DMS114 treated with DMSO at 0.1 percent for 48 hours (cell line): ENCODE results near the gene PNP.
"Not testable (repeated sequence)": the region's sequence is repeated elsewhere in the genome, so short reads cannot be mapped to it uniquely, and the experiment has no call there.

Experiments
- DNase-seq: peaks from one replicate; lab custom pipeline; 2025; ENCODE audit not compliant: unreplicated experiment; lab: John Stamatoyannopoulos, UW

The PNP gene

DNA sequence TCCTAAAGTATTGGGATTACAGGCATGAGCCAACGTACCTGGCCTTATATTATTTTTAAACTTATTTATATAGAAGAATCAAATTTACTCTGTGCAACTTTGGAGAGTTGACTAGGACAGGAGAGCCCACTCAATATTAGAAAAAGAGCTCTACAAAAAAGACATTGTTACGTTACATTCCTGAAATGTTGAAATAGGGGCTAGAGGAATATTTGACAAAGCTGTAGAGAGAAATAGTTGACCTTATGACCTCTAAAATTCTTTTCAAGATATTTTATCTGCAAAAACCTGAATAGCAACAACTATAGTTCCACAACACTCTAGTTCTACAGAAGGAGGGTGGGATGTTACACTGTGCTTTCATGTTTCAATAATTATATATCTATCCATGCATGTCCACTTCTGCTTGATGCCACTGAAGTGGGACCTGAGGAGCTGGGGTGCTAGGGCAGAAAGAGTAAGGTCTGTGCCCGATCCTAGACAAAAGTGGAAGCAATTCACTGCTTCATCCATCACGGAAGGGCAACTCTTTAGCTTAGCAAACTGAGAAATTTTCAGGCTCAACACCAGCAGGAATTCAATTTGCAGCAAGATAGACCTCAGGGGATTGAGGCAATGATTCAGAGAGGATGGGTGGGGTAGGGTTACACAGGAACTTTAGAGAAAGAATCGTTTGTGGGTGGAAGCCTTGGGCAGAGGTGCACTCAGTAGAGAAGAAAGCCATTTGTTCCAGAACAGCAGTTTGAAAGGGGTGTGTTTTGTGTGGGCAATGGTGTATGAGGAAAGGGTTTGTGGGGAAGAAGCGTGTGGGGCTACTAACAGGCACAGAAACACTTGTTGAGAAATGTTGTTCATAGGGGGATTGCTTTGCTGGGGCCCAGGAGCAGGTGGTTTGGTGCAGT is 20.1 kb downstream of the PNP start:
- no peak for DNase-seq

DNA sequence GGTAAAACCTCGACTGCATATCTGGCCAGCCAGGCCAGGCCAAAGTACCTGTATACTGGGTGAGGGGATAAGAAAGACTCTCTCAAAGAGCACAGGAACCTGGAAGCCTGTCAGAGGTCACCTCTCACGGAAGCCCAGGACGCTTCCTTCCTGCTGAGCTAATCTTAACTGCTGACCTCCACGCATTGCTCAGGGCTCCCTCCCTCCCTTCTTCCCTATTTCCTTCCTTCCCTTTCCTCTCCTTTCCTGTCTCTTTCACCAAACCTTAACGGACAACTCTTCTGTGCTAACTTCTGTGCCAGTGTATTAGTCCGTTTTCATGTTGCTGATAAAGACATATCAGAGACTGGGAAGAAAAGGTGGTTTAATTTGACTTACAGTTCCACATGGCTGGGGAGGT is 21.4 kb downstream of the PNP start:
- no peak for DNase-seq

DNA sequence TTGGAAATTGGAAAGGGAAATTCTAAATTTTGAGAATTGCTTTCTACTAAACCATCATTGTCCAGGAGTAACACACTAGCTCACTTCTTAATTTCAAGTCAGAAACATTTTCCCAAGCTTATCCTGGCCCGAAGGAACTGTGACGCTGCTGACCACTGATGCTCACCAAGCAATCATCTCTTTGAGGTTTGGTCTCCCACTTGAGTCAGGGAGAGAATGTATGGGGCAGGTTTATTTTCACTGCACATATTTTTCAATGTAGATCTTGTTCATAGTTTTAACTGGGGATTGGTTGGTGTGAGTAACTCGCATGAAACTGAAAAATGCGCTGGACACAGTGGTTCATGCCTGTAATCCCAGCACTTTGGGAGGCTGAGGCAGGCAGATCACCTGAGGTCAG is 23.3 kb downstream of the PNP start:
- DNase-seq = no peak

DNA sequence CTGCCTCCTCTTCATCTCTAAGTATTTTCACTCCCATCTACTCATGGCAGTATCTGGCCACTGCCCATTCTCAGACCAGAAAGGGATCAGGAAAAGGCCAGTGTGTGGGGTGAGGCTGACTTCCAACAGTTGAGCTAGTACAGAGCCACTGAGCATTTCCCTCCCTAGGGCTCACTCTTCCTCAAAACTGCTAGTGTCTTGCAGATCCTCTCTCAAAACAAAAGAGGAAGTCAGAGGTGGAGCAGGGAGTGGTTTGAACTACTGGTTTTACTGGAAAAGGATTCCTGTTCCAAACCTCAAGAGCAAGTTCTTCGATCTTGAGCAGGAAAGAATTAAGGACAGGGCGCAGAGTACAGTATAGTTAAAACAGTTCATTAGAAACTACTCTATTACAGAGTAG is 24.4 kb downstream of the PNP start:
- DNase-seq = no peak

DNA sequence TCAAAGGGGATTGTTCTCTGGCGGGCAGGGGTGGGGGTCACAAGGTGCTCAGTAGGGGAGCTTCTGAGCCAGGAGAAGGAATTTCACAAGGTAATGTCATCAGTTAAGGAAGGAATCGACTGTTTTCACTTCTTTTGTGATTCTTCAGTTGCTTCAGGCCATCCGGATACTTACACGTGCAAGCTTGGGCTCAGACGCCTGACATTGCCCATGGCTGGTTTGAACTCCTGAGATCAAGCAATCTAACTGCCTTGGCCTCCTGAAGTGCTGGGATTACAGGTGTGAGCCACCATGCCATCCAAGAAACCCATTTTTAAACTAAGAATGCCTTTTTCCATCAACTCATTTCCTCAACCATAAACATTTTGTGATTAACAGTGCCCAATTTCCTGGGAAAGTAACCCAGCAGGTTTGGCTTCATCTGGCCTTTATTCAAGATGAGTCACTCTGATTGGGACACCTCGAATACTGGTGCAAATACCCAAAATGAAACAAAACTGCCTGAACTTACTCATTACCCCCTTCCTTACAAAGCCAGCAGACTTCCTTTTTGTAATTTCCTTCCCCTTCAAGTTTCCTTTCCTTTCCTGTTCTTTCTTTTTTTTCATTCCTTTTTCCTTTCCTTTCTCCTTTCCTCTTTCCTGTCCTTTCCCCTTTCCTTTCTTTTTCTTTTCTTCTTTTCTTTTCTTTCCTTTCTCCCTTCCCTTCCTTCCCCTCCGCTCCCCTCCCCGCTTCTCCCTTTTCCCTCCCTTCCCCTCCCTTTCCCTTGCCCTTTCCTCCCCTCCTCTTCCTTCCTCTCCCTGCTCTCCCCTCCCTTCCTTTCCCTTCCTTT is 25.9 kb downstream of the PNP start:
- no peak for DNase-seq

DNA sequence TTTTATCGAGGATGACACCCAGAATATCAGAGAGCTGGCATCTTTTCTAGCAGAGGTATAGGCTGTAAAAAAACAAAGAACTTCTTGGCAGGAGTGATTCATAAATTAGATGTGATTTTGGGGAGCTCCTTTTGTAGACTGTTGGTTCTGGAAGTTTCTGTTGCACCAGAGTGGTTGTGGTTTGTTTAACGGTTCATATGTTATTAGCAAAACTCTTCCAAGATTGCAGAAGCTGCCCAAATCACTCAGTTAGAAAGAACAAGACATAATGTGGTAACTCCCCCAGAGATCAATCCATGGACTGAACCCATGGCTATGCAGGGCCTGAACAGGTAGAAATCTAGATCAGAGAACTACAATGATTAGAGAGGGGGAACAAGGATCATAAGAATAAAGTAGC is 29.4 kb downstream of the PNP start:
- no peak for DNase-seq

DNA sequence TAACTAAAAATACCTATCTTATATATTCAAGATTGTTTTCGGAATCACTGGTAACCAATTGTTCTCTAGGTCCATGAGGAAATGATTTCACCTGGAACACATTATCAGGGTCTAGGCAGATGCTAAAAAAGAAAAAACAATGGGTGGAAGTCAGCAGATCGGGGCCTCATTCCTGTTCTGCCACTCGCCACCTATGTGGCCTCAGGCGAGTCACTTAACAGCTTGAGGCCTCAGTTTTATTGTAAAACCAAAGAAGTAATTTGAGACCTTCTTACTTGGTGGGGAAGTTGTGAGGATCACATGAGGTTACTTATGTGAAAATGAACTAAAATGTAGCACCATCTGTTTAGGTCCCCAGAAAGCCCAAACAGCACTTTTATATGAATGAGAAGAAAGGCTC is 29.9 kb downstream of the PNP start:
- no peak for DNase-seq

DNA sequence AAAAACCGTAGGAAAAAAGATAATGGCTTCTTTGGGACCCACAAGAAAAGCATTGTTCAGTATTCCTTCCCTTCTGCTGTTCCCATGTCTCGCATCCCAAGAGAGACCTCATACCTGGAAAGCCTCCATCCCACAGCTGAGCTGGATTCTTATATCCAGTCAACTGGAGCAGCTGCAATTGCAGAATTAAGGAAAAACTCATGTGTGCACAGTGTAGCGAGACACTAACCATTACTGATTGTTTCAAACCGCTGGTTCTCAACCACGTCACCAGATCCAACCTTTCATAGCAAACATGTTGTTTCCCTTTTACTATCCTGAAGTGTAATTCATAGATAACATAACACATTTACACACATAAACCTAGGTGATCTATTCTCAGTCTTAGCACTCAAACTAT is 30.7 kb downstream of the PNP start:
- DNase-seq = no peak

DNA sequence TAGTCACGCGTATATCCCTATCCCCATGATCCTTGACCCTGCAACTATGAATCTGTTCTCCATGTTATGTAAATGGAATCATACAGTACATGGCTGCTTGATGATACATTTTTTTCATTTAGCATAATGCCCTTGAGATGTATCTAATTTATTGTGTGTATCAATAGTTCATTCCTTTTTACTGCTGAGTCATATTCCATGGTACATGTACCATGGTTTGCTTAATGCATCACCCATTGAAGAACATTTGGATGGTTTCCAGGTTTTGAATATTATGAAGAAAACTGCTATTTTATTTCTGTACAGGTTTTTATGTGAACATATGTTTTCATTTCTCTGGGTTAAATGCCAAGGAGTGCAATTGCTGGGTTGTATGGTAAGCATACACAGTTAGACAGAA is 32.1 kb downstream of the PNP start:
- no peak for DNase-seq

DNA sequence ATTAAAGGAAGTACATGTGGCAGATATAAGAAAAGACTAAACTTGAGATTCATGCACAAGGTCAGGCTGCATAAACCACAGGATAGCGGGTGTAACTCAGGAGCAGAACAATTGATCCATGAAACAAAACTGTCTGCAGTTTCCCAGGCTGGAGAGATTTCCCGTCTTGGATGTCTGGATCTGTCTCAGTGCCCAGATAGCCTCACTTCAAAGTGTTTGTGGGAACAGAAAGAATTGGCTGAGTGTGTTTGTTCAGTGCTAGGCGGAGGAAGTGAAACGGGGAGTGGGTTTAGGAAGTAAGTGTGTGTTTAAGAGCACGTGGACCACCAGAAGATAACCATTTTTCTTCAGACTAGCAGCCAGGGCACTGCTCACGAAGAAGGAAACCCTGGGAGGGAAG is 34.7 kb downstream of the PNP start:
- no peak for DNase-seq

DNA sequence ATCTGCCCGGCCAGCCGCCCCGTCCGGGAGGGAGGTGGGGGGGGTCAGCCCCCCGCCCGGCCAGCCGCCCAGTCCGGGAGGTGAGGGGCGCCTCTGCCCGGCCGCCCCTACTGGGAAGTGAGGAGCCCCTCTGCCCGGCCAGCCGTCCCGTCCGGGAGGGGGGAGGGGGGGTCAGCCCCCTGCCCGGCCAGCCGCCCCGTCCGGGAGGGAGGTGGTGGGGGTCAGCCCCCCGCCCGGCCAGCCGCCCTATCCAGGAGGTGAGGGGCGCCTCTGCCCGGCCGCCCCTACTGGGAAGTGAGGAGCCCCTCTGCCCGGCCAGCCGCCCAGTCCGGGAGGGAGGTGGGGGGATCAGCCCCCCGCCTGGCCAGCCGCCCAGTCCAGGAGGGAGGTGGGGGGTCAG is 37.1 kb downstream of the PNP start:
- not testable (repeated sequence) for DNase-seq

DNA sequence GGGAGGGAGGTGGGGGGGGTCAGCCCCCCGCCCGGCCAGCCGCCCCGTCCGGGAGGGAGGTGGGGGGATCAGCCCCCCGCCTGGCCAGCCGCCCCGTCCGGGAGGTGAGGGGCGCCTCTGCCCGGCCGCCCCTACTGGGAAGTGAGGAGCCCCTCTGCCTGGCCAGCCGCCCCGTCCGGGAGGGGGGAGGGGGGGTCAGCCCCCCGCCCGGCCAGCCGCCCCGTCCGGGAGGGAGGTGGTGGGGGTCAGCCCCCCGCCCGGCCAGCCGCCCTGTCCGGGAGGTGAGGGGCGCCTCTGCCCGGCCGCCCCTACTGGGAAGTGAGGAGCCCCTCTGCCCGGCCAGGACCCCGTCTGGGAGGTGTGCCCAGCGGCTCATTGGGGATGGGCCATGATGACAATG is 37.5 kb downstream of the PNP start:
- DNase-seq = not testable (repeated sequence)

DNA sequence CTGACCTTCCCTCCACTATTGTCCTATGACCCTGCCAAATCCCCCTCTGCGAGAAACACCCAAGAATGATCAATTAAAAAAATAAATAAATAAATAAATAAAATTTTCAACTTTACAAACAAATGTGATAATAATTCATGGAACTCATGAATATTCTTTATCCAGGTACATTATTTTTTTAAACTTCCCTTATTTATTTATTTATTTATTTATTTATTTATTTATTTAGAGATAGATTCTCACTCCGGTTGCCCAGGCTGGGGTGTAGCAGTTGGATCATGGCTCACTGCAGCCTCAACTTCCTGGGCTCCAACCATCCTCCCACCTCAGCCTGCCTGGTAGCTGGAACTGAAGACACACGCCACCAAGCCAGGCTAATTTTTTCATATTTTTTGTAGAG is 38.3 kb downstream of the PNP start:
- DNase-seq = not testable (repeated sequence)

DNA sequence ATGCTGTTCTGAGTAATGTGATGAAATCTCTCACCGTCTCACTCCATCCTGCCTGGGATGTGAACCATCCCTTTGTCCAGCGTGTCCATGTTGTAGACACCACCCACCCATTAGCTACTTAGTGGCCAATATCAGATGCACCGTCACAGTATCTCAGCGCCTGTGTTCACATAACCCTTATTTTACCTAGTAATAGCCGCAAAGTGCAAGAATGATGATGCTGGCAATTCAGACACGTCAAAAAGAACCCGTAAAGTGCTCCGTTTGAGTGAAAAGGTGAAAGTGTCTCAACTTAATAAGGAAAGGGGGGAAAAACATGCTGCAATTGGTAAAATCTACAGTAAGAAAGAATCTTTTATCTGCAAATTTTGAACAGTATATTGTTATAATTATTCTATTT is 39.2 kb downstream of the PNP start:
- DNase-seq = no peak

DNA sequence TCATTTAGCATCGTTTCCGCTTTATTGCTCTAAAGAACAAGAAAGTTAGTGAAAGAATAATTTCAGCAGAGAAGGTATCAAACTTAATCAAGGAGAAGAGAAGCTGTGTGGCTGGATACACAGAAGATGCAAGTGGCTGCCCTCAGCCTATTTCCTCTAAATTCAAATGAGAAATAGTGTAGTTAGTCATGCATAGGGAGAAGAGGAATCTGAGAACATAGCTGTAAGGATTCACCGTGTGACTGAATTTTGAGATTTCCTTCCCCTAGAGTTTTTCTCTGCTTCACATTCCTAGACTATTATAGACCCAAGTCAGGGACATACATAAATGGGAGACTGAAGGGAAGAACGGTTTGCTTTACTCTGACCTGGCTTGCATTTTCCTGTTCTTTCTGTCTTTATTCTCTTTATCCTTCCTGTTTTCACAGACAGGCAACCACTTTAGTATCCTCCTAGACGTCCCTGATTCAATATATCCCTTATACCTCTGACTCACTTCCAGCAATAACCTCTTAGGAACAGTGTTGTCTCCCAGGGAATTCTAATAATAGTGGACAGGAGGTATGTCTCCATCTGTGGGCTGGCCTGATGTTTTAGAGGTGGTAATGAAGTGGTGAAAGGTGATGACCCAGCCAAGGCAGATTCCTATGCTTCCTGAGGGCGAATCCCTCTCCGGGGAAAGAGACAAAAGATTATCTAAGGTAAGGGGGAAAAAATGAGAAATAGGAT is 43.1 kb downstream of the PNP start:
- no peak for DNase-seq

DNA sequence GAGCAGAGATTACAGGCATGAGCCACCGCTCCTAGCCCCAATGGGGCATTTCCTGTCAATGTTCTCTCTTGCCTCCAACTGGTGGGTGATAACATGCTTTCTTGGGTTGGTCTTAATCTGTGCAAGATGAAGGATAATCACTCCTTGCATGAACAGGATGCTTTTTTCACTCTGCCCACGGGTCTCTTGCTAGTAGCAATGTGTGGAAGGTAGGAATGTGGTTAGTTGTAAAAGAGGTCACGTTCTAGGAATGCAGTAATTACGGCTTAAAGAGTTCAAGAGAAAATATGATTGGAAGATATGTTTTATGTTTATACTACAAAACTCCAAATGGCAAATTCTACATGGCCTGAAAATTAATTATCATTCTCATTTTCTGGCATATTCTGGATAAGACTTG is 46.6 kb downstream of the PNP start:
- DNase-seq = no peak

DNA sequence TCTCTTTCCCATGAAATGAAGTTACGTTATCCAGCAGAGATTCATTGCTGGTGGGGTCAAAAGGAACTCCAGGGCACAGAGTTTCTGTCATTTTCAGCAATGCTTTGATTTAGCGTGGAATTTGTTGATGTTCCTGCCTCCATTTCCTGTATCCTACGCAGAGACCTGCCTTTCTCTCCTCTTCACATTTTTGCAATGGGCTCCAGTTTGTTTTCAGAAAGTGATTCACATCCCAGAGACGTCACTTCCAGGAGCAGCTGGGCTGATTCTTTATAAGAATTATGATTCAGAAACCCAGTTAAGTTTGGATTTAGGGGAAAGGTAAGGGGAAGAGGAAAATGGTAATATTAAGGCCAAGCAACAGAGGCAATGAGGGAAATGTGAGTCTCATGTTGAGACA is 47.7 kb downstream of the PNP start:
- DNase-seq = no peak

DNA sequence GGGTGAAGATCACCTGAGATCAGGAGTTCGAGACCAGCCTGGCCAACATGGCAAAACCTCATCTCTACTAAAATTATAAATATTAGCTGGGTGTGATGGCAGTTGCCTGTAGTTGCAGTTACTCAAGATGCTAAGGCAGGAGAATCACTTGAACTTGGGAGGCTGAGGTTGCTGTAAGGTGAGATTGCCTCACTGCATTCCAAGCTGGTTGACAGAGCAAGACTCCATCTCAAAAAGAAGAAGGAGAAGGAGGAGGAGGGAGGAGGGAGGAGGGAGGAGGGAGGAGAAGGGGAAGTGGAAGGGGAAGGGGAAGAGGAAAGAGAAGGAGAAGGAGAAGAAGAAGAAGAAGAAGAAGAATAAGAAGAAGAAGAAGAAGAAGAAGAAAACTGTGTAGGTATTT is 53.1 kb downstream of the PNP start:
- DNase-seq = no peak

DNA sequence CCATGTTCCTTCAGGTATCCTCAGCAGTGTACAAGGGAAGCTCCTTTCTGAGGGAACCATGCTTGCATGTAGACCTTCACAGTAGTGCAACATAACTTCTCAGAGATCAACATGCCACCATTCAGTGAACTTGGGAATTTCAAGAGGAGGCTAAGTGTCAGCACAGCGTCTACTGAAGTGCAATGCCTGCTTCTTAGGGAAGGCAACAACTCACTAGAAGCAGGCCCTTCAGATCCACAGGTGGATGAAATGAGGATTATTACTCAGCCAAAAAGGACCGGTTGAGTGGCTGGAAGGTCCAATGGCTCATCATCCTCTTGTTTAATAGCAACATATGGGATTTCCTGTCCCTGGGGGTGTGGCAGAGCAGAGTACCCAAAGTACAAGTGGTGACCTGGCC is 54.8 kb downstream of the PNP start:
- no peak for DNase-seq
